Measurements from ENCODE around the gene UBR4. TPM values are rescaled to one million over a fixed set of nuclear protein-coding genes. Genes with fewer than 3 reads are reported as not detected.

The UBR4 gene
- total RNA-seq, 1 donor from 2014 or later = 66.1 TPM

- FAIRE-seq (no peak), DNase-seq (ENCODE audit: low read depth) (no peak)
- Histone ChIP-seq H3K4me3 (ENCODE audit: low read depth, low read length) (no peak overlapping the region), H3K36me3 (ENCODE audit: control insufficient read depth, insufficient read depth, low read length) (peaks cover 29% of the 10 kb centered on the region), H3K27me3 (ENCODE audit: control insufficient read depth, insufficient read depth, low read length) (no peaks in the 10 kb centered on the region)
- TF ChIP-seq CTCF (IDR thresholded peaks at IDR 0.05; ENCODE audit: insufficient read depth, low read length, severe bottlenecking) = no peak
These were observed 10.6 kb downstream of the UBR4 start for GRCh38 chr1:19199329-19199968.

- H3K4me3 ChIP-seq (ENCODE audit: low read depth, low read length) = no peak overlapping the region
- no peak for TF ChIP-seq CTCF (IDR thresholded peaks at IDR 0.05; ENCODE audit: insufficient read depth, low read length, severe bottlenecking)
- DNase-seq (ENCODE audit: low read depth) (no peak), FAIRE-seq (no peak)
- H3K36me3 ChIP-seq (ENCODE audit: control insufficient read depth, insufficient read depth, low read length) = peaks cover 30% of the 10 kb centered on the region
- H3K27me3 ChIP-seq (ENCODE audit: control insufficient read depth, insufficient read depth, low read length) = no peaks in the 10 kb centered on the region
These were observed 11.2 kb downstream of the UBR4 start for GRCh38 chr1:19198820-19199219.

GRCh38 chr1:19197845-19198244 is 12.2 kb downstream of the UBR4 start:
- no peak for TF ChIP-seq CTCF (IDR thresholded peaks at IDR 0.05; ENCODE audit: insufficient read depth, low read length, severe bottlenecking)
- peaks cover 35% of the 10 kb centered on the region for H3K36me3 ChIP-seq (ENCODE audit: control insufficient read depth, insufficient read depth, low read length)
- DNase-seq (ENCODE audit: low read depth) (no peak), FAIRE-seq (no peak)
- no peak overlapping the region for H3K4me3 ChIP-seq (ENCODE audit: low read depth, low read length)
- H3K27me3 ChIP-seq (ENCODE audit: control insufficient read depth, insufficient read depth, low read length) = no peaks in the 10 kb centered on the region

GRCh38 chr1:19196331-19196730 is 13.7 kb downstream of the UBR4 start:
- Histone ChIP-seq H3K36me3 (ENCODE audit: control insufficient read depth, insufficient read depth, low read length) (peaks cover 36% of the 10 kb centered on the region), H3K27me3 (ENCODE audit: control insufficient read depth, insufficient read depth, low read length) (no peaks in the 10 kb centered on the region), H3K4me3 (ENCODE audit: low read depth, low read length) (no peak overlapping the region)
- DNase-seq (ENCODE audit: low read depth) (no peak), FAIRE-seq (no peak)
- no peak for TF ChIP-seq CTCF (IDR thresholded peaks at IDR 0.05; ENCODE audit: insufficient read depth, low read length, severe bottlenecking)

GRCh38 chr1:19193004-19193403 is 17.1 kb downstream of the UBR4 start:
- TF ChIP-seq CTCF (IDR thresholded peaks at IDR 0.05; ENCODE audit: insufficient read depth, low read length, severe bottlenecking) = no peak
- H3K36me3 ChIP-seq (ENCODE audit: control insufficient read depth, insufficient read depth, low read length) = peaks cover 27% of the 10 kb centered on the region
- no peak for DNase-seq (ENCODE audit: low read depth)
- H3K4me3 ChIP-seq (ENCODE audit: low read depth, low read length) = no peak overlapping the region
- no peaks in the 10 kb centered on the region for H3K27me3 ChIP-seq (ENCODE audit: control insufficient read depth, insufficient read depth, low read length)
- no peak for FAIRE-seq

- H3K27me3 ChIP-seq (ENCODE audit: control insufficient read depth, insufficient read depth, low read length) = no peaks in the 10 kb centered on the region
- no peak overlapping the region for H3K4me3 ChIP-seq (ENCODE audit: low read depth, low read length)
- DNase-seq (ENCODE audit: low read depth) (no peak), FAIRE-seq (no peak)
- H3K36me3 ChIP-seq (ENCODE audit: control insufficient read depth, insufficient read depth, low read length) = peaks cover 23% of the 10 kb centered on the region
- no peak for TF ChIP-seq CTCF (IDR thresholded peaks at IDR 0.05; ENCODE audit: insufficient read depth, low read length, severe bottlenecking)
These were observed 18.3 kb downstream of the UBR4 start for GRCh38 chr1:19191811-19192210.
